ENCODE data around the gene MS4A10. TPM values are rescaled to one million over a fixed set of nuclear protein-coding genes. Genes with fewer than 3 reads are reported as not detected.

Gene MS4A10
- total and polyA plus RNA-seq, 2 experiments from 2014 or later = not detected

DNA sequence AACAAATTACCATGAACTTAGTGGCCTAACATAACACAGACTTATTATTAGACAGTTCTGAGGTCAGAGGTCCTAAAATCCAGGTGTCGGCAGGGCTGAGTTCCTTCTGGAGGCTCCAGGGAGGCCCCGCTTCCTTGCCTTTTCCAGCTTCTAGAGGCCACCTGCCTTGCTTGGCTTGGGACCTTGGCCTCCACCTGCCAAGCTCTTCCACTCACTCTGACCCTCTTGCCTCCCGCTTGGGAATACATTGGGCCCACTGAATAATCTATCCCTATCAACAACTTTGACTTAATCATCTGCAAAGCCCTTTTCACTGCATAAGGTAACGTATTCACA is 3.2 kb upstream of the MS4A10 start:
- DNase-seq (ENCODE audit: low read depth in 1 of 2, low spot score in 1 of 2) = no peak
- H3K27ac ChIP-seq = no peak overlapping the region
- TF ChIP-seq, protein P1, sequence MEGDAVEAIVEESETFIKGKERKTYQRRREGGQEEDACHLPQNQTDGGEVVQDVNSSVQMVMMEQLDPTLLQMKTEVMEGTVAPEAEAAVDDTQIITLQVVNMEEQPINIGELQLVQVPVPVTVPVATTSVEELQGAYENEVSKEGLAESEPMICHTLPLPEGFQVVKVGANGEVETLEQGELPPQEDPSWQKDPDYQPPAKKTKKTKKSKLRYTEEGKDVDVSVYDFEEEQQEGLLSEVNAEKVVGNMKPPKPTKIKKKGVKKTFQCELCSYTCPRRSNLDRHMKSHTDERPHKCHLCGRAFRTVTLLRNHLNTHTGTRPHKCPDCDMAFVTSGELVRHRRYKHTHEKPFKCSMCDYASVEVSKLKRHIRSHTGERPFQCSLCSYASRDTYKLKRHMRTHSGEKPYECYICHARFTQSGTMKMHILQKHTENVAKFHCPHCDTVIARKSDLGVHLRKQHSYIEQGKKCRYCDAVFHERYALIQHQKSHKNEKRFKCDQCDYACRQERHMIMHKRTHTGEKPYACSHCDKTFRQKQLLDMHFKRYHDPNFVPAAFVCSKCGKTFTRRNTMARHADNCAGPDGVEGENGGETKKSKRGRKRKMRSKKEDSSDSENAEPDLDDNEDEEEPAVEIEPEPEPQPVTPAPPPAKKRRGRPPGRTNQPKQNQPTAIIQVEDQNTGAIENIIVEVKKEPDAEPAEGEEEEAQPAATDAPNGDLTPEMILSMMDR (IDR thresholded peaks at IDR 0.05; ENCODE audit: low read depth, low read length) = no peak
- H3K9me3 ChIP-seq (ENCODE audit: low read depth) = no peaks in the 10 kb centered on the region
- no peaks in the 10 kb centered on the region for H3K4me1 ChIP-seq (ENCODE audit: low read depth)
- H3K27me3 ChIP-seq = no peaks in the 10 kb centered on the region
- H3K36me3 ChIP-seq = no peaks in the 10 kb centered on the region
- no peak overlapping the region for H3K4me3 ChIP-seq

DNA sequence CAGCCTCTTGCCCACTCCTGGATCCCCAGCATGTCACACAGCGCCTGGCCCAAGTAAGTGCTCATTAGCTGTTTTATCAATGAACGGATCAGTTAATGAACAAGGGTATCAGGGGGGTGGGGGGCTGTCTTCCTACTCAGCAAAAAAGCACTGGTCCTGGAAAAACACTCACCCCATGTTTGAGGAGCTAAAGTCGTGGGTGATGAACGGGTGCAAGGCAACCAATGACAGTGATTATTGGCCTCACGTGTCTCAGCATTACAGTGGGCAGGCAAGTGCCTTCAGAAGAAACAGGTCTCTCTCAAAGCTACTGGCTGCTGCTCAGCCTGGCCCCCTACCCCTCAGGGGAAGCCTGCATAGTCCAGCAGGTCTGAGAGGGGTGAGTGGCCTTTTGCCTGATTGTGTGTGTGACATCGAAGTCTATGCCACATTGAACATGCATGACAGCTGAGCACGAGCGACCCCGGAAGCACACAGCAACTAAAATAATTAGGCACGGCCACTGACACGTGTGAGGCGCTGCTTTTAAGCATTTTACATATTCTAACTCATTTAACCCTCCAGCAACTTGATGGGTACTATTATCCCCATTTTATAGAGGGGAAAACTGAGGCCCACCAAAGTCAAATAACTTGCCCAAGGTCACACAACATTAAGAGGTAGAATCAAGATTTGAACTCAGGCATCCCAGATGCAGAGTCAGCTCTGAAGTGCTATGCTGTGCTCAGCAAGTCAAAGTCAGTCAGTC is 2.6 kb upstream of the MS4A10 start:
- H3K27ac ChIP-seq = no peak overlapping the region
- TF ChIP-seq, protein P1 (IDR thresholded peaks at IDR 0.05; ENCODE audit: low read depth, low read length) = no peak
- no peaks in the 10 kb centered on the region for H3K27me3 ChIP-seq
- no peak overlapping the region for H3K4me3 ChIP-seq
- no peaks in the 10 kb centered on the region for H3K4me1 ChIP-seq (ENCODE audit: low read depth)
- no peak for DNase-seq (ENCODE audit: low read depth in 1 of 2, low spot score in 1 of 2)
- H3K36me3 ChIP-seq = no peaks in the 10 kb centered on the region
- no peaks in the 10 kb centered on the region for H3K9me3 ChIP-seq (ENCODE audit: low read depth)

DNA sequence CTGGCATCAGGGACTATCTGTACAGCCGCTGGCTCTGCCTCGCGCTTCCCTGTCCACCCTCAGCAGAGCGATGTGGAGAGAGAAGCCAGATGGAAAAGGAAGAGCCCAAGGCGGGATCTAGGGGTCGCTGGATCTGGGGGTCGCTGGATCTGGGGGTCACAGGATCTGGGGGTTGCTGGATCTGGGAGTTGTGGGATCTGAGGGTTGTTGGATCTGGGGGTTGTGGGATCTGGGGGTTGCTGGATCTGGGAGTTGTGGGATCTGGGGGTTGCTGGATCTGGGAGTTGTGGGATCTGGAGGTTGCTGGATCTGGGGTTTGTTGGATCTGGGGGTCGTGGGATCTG is 2.0 kb upstream of the MS4A10 start:
- DNase-seq (ENCODE audit: low read depth in 1 of 2, low spot score in 1 of 2) = no peak
- no peaks in the 10 kb centered on the region for H3K4me1 ChIP-seq (ENCODE audit: low read depth)
- H3K27ac ChIP-seq = no peak overlapping the region
- TF ChIP-seq, protein P1 (IDR thresholded peaks at IDR 0.05; ENCODE audit: low read depth, low read length) = no peak
- H3K4me3 ChIP-seq = no peak overlapping the region
- H3K9me3 ChIP-seq (ENCODE audit: low read depth) = no peaks in the 10 kb centered on the region
- H3K36me3 ChIP-seq = no peaks in the 10 kb centered on the region
- no peaks in the 10 kb centered on the region for H3K27me3 ChIP-seq

DNA sequence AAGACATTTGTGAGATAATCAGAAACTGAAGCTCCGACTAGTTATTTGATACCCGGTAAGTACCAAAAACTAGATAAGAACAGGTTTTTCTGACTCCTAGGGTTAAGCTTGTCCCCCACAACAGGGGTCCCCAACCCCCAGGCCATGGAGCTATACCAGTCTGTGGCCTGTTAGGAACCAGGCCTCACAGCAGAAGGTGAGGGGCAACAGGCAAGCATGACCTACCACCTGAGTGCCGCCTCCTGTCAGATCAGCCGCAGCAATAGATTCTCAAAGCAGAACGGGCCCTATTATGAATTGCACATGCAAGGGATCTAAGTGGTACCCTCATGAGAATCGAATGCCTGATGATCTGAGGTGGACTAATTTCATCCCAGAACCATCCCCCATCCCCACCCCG is 1.2 kb upstream of the MS4A10 start:
- Histone ChIP-seq H3K9me3 (ENCODE audit: low read depth) (no peaks in the 10 kb centered on the region), H3K4me1 (ENCODE audit: low read depth) (no peaks in the 10 kb centered on the region), H3K27ac (no peak overlapping the region), H3K27me3 (no peaks in the 10 kb centered on the region), H3K4me3 (no peak overlapping the region), H3K36me3 (no peaks in the 10 kb centered on the region)
- TF ChIP-seq, protein P1 (IDR thresholded peaks at IDR 0.05; ENCODE audit: low read depth, low read length) = no peak
- DNase-seq (ENCODE audit: low read depth in 1 of 2, low spot score in 1 of 2) = no peak

DNA sequence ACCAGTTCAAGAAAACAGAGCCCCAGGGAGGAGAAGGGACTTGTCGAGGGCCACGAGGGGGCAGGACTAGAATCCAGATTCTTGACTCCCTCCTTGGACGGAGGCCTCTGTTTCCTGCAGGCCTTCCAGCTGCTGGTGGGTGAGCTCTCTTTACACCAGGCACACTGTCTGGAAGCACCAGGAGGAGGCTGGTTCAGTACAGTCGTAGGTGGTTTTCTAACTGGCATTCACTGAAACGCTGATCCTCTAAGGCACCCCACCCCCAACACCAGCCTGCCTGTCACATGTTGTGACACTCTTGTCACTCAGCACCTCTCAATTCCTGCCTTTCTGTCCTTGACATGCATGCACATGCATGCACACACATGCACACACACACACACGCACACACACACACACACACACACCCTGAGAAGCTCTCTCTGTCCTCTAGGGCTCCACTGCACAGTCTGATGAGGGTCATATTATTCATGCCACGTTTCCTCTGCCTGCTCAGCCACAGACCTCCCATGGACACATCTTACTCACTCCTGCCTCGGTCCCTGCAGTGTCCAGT is 751 bp downstream of the MS4A10 start:
- Histone ChIP-seq H3K4me1 (ENCODE audit: low read depth) (no peaks in the 10 kb centered on the region), H3K36me3 (no peaks in the 10 kb centered on the region), H3K9me3 (ENCODE audit: low read depth) (no peaks in the 10 kb centered on the region), H3K27me3 (no peaks in the 10 kb centered on the region), H3K4me3 (no peak overlapping the region), H3K27ac (no peak overlapping the region)
- peak in 1 of 2 donors; percentile 54 for DNase-seq (ENCODE audit: low read depth in 1 of 2, low spot score in 1 of 2)
- TF ChIP-seq, protein P1 (IDR thresholded peaks at IDR 0.05; ENCODE audit: low read depth, low read length) = peak; percentile 4

Measured in cardiac muscle cell (in vitro differentiated cells and primary cell).